Hematopoietic multipotent progenitor cell treated with erythropoietin and hydrocortisone succinate and interleukin-3 and kit ligand, for 6 days (in vitro differentiated cells): ENCODE data around the gene EXOSC9.

Experiments
- DNase-seq: peaks from one replicate; pipeline ENCODE4 v3.0.0-alpha.2; 2015

EXOSC9 gene

GRCh38 chr4:121789960-121790829 is 10.9 kb upstream of the EXOSC9 start:
- DNase-seq: no peak

GRCh38 chr4:121790976-121791375 is 10.1 kb upstream of the EXOSC9 start:
- peak; percentile 92 for DNase-seq

DNA sequence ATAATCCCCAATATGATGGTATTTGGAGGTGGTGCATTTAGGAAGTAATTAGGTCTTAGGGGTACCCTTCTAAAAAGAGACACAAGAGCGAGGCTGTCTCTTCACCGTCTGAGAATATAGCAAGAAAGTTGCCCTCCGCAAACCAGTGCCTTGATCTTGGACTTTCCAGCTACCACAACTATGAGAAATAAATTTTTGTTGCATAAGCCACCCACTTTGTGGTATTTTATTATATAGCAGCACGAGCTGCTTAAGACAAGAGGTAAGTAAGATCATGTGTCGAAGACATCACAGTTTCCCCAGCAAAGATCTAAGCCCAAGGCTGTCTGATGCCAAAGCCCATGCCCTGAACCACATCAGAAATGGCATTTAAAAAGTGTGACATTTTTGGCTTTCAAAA is 9.6 kb upstream of the EXOSC9 start:
- DNase-seq: no peak

GRCh38 chr4:121792966-121793365 is 8.2 kb upstream of the EXOSC9 start:
- DNase-seq: no peak

DNA sequence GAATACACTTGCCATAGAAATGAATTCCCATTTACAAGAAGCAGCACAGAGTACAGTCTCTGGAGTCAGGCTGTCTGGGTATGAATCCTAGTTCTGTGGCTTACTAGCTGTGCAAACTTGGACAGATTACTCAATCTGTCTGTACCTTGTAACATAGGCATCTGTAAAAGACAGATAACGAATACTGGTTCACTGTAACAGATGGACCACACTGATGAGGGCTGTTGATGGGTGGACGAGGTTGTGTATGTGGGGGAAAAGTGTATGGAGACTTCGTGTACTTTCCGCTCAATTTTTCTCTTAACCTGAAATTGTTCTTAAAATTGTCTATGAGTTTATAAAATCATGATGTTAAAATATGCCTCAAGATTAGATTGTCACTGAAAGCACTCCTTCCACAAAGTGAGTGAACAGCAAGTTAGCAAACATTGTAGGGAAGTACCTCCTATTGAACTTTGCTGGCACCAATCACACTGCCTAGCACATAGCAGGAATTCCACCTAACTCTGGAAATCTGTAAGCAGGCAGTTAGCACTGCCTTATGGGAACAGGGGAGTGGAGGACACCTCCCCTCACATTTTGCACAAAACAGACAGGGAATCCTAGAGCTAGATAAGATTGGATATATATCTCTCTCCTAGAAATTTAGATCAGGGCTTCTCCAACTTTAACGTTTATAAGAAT is 6.5 kb upstream of the EXOSC9 start:
- DNase-seq: peak; percentile 94

DNA sequence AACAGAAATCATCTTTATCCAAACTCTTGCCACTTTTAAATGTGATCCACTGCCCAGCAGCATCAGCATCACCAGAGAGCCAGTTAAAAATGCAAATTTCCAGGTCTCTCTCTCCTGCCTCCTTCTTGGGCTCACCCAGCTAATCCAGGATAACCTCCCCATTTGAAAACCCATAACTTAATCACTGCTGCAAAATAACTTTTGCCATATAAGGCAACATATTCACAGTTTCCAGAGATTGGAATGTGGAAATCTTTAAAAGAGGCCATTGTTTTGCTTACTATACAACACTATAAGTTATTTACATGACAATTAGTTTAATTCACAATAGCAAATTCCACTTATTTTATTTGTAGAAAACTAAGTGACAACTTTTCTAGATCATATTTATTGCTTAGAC is 4.8 kb upstream of the EXOSC9 start:
- DNase-seq: no peak

GRCh38 chr4:121799208-121799823 is 1.8 kb upstream of the EXOSC9 start:
- DNase-seq: no peak

DNA sequence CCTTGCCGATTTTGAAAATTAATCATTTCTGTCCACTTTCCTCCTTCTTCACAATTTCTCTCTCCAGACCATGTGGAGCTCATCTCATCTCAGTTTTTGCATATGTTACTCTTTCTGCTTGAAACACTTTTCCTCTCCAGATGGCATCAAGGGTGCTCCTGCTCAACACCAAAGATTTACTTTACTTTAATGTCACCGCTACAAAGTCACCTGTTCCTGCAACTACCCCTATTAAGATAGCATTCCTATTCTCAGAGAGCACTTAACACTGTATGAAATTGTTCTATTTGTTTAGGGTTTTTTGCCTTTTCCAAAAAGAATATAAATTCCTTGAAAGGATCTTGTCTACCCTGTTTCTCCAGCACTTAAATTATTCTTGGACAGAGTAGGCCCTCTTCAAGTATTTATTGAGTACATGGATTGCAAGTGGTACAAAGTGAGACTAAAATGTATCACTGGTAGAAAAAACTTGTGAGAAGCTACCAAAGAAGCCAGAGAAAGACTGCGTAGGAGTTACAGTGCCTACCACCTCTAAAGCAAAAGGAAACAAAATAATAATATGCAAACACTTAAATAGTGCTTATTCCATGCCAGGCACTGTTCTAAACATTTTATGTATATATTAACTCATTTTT is 1.1 kb upstream of the EXOSC9 start:
- no peak for DNase-seq

- DNase-seq: no peak
Observed at GRCh38 chr4:121800638-121800960, 524 bp upstream of the EXOSC9 start.

- no peak for DNase-seq
Observed at GRCh38 chr4:121801715-121802075, 572 bp downstream of the EXOSC9 start.

- no peak for DNase-seq
Observed at GRCh38 chr4:121806411-121806810, 5.3 kb downstream of the EXOSC9 start.

GRCh38 chr4:121811122-121811521 is 10.0 kb downstream of the EXOSC9 start:
- no peak for DNase-seq

GRCh38 chr4:121814756-121815155 is 13.6 kb downstream of the EXOSC9 start:
- DNase-seq: no peak

DNA sequence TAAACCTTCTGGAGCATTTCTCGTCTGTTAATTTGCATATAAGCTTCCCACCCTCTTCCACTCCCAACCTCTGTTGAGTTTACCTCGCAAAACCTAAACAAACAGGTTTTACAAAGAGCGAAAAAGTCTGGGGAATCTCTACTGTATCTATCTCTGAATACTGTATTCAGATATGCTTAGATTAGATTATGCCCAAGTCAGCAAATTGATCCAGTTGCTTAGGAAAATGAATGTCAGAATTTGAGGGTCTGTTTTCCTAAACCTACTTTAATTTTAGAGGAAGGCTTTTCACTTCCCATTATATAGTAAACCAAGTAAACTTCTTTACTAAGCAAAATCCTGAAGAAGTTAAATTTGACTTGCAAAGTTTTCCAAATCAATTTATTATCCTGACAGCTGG is 15.9 kb downstream of the EXOSC9 start:
- no peak for DNase-seq

- DNase-seq: no peak
Observed at GRCh38 chr4:121817701-121818100, 16.6 kb downstream of the EXOSC9 start.

- DNase-seq: no peak
Observed at GRCh38 chr4:121818215-121818614, 17.1 kb downstream of the EXOSC9 start.

DNA sequence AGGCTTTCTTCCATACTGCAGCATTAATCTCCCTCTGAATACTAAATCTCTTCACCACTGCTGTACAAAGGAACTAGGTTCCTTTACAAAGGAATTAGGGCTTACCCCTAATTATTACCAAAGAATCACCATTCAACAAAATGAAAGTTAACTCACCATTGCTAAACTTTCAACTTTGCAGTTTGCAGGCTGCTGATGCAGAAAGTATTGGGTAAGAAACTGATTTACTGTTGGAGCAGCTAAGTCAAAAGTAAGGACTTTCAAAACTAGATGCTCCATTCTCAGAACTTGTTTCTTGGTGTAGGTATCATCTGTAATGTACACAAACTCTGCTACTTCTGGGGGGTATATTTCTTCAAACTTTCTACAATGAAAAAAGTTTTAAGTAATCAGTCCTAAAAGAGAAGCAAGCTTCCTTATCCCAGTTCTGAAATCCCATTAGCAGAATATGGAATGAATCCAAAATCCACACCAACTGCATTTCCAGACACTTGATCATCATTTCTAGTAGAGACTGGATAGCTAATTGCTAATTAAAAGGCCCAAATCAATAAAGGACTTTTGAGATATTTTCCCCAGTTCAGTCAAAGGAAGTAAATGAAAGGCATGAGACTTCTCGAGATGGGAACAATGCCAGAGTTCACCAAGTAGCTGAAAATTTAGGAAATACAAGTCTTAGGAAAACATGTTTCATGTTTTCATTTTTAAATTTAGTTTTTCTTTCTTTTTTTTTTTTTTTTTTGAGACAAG is 18.3 kb downstream of the EXOSC9 start:
- no peak for DNase-seq

- no peak for DNase-seq
Observed at GRCh38 chr4:121822047-121822446, 20.9 kb downstream of the EXOSC9 start.

DNA sequence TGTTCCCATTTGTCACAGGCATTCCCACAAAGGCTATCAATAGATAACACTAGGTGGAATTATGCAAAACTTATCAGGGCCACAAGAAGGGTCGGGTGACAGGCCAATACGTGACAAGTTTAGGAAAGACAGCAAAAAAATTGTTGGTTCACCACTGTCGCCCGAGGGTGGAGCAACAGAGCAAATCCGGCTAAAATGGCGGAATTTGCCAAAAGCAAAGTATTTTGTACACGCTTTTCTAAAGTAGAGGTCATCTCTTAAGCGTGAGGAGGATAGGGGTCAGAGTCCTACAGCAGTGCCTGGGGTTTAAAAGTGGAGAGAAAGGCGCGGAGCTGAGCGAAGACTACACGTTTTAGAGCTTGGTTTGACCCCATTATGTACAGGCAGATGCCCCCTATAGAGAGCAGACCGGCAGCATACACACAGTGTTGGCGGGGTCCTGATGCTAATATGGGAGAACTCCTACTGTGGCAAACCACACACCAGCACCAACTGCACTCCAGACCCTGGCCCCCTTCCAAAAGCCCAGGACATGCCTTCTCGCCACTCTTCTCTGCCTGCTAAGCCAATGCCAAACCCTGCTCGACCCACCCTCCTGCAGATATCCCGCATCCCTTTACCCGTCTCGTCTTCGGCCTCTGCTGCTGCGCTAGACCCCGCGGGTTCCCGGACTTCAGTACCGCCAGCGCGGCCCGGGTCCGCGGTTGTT is 21.8 kb downstream of the EXOSC9 start:
- peak; percentile 90 for DNase-seq

DNA sequence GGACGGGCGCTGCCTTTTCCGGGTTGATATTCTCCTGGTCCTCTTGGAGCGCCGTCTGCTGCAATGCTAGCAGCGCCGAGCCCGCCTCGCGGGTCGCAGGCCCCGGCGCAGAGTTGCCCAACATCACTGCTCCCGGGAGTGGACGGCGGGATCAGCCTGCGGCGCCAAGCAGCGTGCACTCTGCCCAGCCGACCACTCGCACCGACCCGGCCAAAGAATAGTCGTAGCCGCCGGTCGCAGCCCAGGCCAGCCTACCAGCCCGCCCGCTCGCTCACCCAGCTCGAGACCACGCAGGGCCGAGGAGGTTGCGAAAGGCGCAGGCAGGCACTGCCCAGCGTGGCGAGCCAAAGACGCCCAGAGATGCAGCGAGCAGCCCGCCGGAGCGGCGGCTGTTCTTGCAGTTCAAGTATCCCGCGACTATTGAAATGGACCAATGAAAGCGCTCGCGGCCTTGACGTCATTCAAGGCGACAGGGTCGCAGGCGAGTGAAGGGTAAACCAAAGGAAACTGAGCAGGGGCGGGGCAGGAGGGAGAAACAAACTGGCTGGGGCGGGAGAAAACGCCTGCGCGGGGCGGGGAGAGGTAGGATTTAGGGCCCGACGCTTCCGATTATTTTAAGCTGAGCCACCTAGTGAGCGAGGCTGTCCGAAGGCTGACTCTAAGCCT is 22.5 kb downstream of the EXOSC9 start, which contains the start of gene CCNA2:
TSS of gene CCNA2 (minus strand) at position 379 of the 666 bp plus-strand sequence. CDS start at position 124, 255 bp downstream.
- peak; percentile 99 for DNase-seq

GRCh38 chr4:121824171-121824527 is 23.0 kb downstream of the EXOSC9 start:
- DNase-seq: no peak

DNA sequence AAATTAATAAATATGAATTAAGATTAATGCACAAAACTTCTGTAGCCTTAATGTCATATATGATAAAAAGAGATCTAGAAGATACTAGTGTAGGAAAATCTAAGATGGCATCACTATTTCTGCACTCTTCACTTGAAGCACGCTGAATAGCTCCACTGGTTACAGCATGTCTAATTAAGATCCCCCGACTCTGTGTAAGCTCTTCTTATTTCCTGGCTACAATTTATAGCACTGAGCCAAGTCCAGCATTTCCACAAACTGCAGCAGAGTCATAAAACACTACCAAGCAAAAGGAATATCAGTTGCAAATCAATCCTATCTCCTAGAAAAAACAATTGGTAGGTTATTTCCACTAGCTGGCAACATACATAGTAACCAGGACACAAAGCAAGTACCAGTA is 23.8 kb downstream of the EXOSC9 start:
- no peak for DNase-seq
